ENCODE data around the gene CRABP1. TPM values are rescaled to one million over a fixed set of nuclear protein-coding genes. Genes with fewer than 3 reads are reported as not detected.

Gene CRABP1
- total RNA-seq, 2 experiments from 2014 or later, result 0.36 TPM; not detected in 1

GRCh38 chr15:78311292-78311691 is 28.9 kb upstream of the CRABP1 start:
- ChIA-PET CTCF (interaction anchor here (0.6 to 1.6 kb wide), 4 partner anchors 12 to 110 kb away, joined by 3 to 5 read pairs (median 3); partner anchors contain the start of gene SKIC8), POLR2A (interaction anchor here (1.1 kb wide), 1 partner anchor 12 kb away, joined by 3 read pairs; the partner anchor contains the start of gene SKIC8)
- Mint-ChIP-seq H3K4me3 (no peak overlapping the region), H3K27ac (no peak overlapping the region), H3K9me3 (no peaks in the 10 kb centered on the region), H3K4me1 (ENCODE audit: low read depth) (no peaks in the 10 kb centered on the region), H3K27me3 (peaks cover 5% of the 10 kb centered on the region), H3K36me3 (ENCODE audit: low read depth) (no peaks in the 10 kb centered on the region)
- intact Hi-C loops (cut with micrococcal nuclease), result no loop called here
- TF ChIP-seq CTCF (IDR thresholded peaks at IDR 0.05), result no peak
- no peak for ATAC-seq
- no peak for DNase-seq

- Mint-ChIP-seq H3K36me3 (ENCODE audit: low read depth) (no peaks in the 10 kb centered on the region), H3K27ac (no peak overlapping the region), H3K4me1 (ENCODE audit: low read depth) (no peaks in the 10 kb centered on the region), H3K27me3 (peaks cover 5% of the 10 kb centered on the region), H3K4me3 (no peak overlapping the region), H3K9me3 (no peaks in the 10 kb centered on the region)
- no peak for DNase-seq
- no peak for TF ChIP-seq CTCF (IDR thresholded peaks at IDR 0.05)
- ATAC-seq, result no peak
- ChIA-PET POLR2A (no interaction called here), CTCF (interaction anchor here (0.7 to 1.6 kb wide), 2 partner anchors 109 to 111 kb away, joined by 3 to 5 read pairs; no protein-coding TSS in a partner anchor)
- intact Hi-C loops (cut with micrococcal nuclease), result no loop called here
These were observed 27.6 kb upstream of the CRABP1 start for GRCh38 chr15:78312536-78312935.

GRCh38 chr15:78312957-78313356 is 27.2 kb upstream of the CRABP1 start:
- ATAC-seq (no peak), DNase-seq (no peak)
- Mint-ChIP-seq H3K4me1 (ENCODE audit: low read depth) (no peaks in the 10 kb centered on the region), H3K27ac (no peak overlapping the region), H3K36me3 (ENCODE audit: low read depth) (no peaks in the 10 kb centered on the region), H3K27me3 (peaks cover 4% of the 10 kb centered on the region), H3K4me3 (no peak overlapping the region), H3K9me3 (no peaks in the 10 kb centered on the region)
- ChIA-PET CTCF (interaction anchor here (0.7 kb wide), 1 partner anchor 110 kb away, joined by 3 read pairs; no protein-coding TSS in a partner anchor), POLR2A (no interaction called here)
- intact Hi-C loops (cut with micrococcal nuclease), result no loop called here
- TF ChIP-seq CTCF (IDR thresholded peaks at IDR 0.05), result no peak

GRCh38 chr15:78313383-78313782 is 26.8 kb upstream of the CRABP1 start:
- TF ChIP-seq CTCF (IDR thresholded peaks at IDR 0.05), result no peak
- ATAC-seq, result no peak
- ChIA-PET CTCF (no interaction called here), POLR2A (no interaction called here)
- Mint-ChIP-seq H3K4me1 (ENCODE audit: low read depth) (no peaks in the 10 kb centered on the region), H3K27me3 (peaks cover 2% of the 10 kb centered on the region), H3K4me3 (no peak overlapping the region), H3K36me3 (ENCODE audit: low read depth) (no peaks in the 10 kb centered on the region), H3K27ac (no peak overlapping the region), H3K9me3 (no peaks in the 10 kb centered on the region)
- intact Hi-C loops (cut with micrococcal nuclease), result no loop called here
- no peak for DNase-seq

GRCh38 chr15:78314181-78314581 is 26.0 kb upstream of the CRABP1 start:
- H3K9me3 Mint-ChIP-seq, result no peaks in the 10 kb centered on the region
- H3K4me1 Mint-ChIP-seq (ENCODE audit: low read depth), result no peaks in the 10 kb centered on the region
- ATAC-seq (no peak), DNase-seq (no peak)
- CTCF ChIA-PET, result no interaction called here
- no peak overlapping the region for H3K27ac Mint-ChIP-seq
- no peak for TF ChIP-seq CTCF (IDR thresholded peaks at IDR 0.05)
- H3K4me3 Mint-ChIP-seq, result no peak overlapping the region
- POLR2A ChIA-PET, result no interaction called here
- intact Hi-C loops (cut with micrococcal nuclease), result no loop called here
- H3K36me3 Mint-ChIP-seq (ENCODE audit: low read depth), result no peaks in the 10 kb centered on the region
- H3K27me3 Mint-ChIP-seq, result no peaks in the 10 kb centered on the region
